Measurements from ENCODE around the gene SFSWAP.

SFSWAP gene

GRCh38 chr12:131816495-131816894 lies 105.6 kb downstream of the SFSWAP start:
- DNase-seq (ENCODE audit: low read depth) = no peak

GRCh38 chr12:131817241-131817640 lies 106.4 kb downstream of the SFSWAP start:
- no peak for DNase-seq (ENCODE audit: low read depth)

- DNase-seq (ENCODE audit: low read depth) = no peak
Observed at GRCh38 chr12:131818821-131819585, 108.1 kb downstream of the SFSWAP start.

- DNase-seq (ENCODE audit: low read depth) = no peak
Observed at GRCh38 chr12:131824450-131824849, 113.6 kb downstream of the SFSWAP start.

GRCh38 chr12:131825146-131825892 lies 114.4 kb downstream of the SFSWAP start:
- DNase-seq (ENCODE audit: low read depth) = no peak

GRCh38 chr12:131826097-131826928 lies 115.4 kb downstream of the SFSWAP start:
- DNase-seq (ENCODE audit: low read depth) = no peak

GRCh38 chr12:131827961-131828534 lies 117.2 kb downstream of the SFSWAP start, which contains the start of gene MMP17:
Gene MMP17 (plus strand): TSS chr12:131828393. CDS start chr12:131828495, 102 bp downstream.
- DNase-seq (ENCODE audit: low read depth) = no peak

- no peak for DNase-seq (ENCODE audit: low read depth)
Observed at GRCh38 chr12:131828671-131829355, 117.9 kb downstream of the SFSWAP start.

GRCh38 chr12:131829356-131829747 lies 118.5 kb downstream of the SFSWAP start:
- no peak for DNase-seq (ENCODE audit: low read depth)

- DNase-seq (ENCODE audit: low read depth) = no peak
Observed at GRCh38 chr12:131829791-131830334, 119.0 kb downstream of the SFSWAP start.

- no peak for DNase-seq (ENCODE audit: low read depth)
Observed at GRCh38 chr12:131830335-131830913, 119.5 kb downstream of the SFSWAP start.

GRCh38 chr12:131830914-131831571 lies 120.2 kb downstream of the SFSWAP start:
- DNase-seq (ENCODE audit: low read depth) = no peak

GRCh38 chr12:131831635-131832041 lies 120.7 kb downstream of the SFSWAP start:
- no peak for DNase-seq (ENCODE audit: low read depth)

GRCh38 chr12:131832321-131833231 lies 121.7 kb downstream of the SFSWAP start:
- no peak for DNase-seq (ENCODE audit: low read depth)

GRCh38 chr12:131833288-131833895 lies 122.5 kb downstream of the SFSWAP start:
- DNase-seq (ENCODE audit: low read depth) = no peak

- DNase-seq (ENCODE audit: low read depth) = no peak
Observed at GRCh38 chr12:131833896-131834641, 123.2 kb downstream of the SFSWAP start.

- no peak for DNase-seq (ENCODE audit: low read depth)
Observed at GRCh38 chr12:131834798-131835615, 124.1 kb downstream of the SFSWAP start.
